Measurements from ENCODE around the gene PCAT7. TPM values are rescaled to one million over a fixed set of nuclear protein-coding genes. Genes with fewer than 3 reads are reported as not detected.
"Not testable (repeated sequence)": the region's sequence is repeated elsewhere in the genome, so short reads cannot be mapped to it uniquely, and the experiment has no call there.

The PCAT7 gene
- total and polyA plus RNA-seq, 9 donors, result 0.04 to 0.05 TPM; not detected in 7

GRCh38 chr9:94557376-94557775 lies 2.5 kb downstream of the PCAT7 start:
- no peak for DNase-seq
- H3K27me3 ChIP-seq, result no peaks in the 10 kb centered on the region
- no peak overlapping the region for H3K4me3 ChIP-seq
- WGBS, 3 donors, result 86 to 88% (median 87%) methylated on average over 4 of the region's 4 CpGs
- no peak overlapping the region for H3K27ac ChIP-seq
- no peaks in the 10 kb centered on the region for H3K36me3 ChIP-seq
- H3K9me3 ChIP-seq, result no peaks in the 10 kb centered on the region
- H3K4me1 ChIP-seq (ENCODE audit: insufficient read depth), result no peaks in the 10 kb centered on the region
- TF ChIP-seq POLR2A (IDR thresholded peaks at IDR 0.05) (no peak), CTCF (IDR thresholded peaks at IDR 0.05) (no peak), EP300 (IDR thresholded peaks at IDR 0.05) (no peak)
- intact Hi-C loops (cut with DNase I), result no loop called here

- Histone ChIP-seq H3K4me3 (no peak overlapping the region), H3K4me1 (ENCODE audit: insufficient read depth) (no peaks in the 10 kb centered on the region), H3K36me3 (no peaks in the 10 kb centered on the region), H3K27ac (no peak overlapping the region), H3K27me3 (no peaks in the 10 kb centered on the region), H3K9me3 (no peaks in the 10 kb centered on the region)
- TF ChIP-seq EP300 (IDR thresholded peaks at IDR 0.05) (no peak), POLR2A (IDR thresholded peaks at IDR 0.05) (no peak)
- no peak for DNase-seq
- WGBS, 3 donors, result 89 to 96% (median 92%) methylated on average over 6 of the region's 6 CpGs
- intact Hi-C loops (cut with DNase I), result no loop called here
Measured at GRCh38 chr9:94560237-94560636, 5.4 kb downstream of the PCAT7 start.

GRCh38 chr9:94563548-94563947 lies 8.7 kb downstream of the PCAT7 start:
- no peak for TF ChIP-seq CTCF (IDR thresholded peaks at IDR 0.05)
- no peak for TF ChIP-seq POLR2A (IDR thresholded peaks at IDR 0.05)
- TF ChIP-seq EP300 (IDR thresholded peaks at IDR 0.05), result no peak
- H3K9me3 ChIP-seq, result no peaks in the 10 kb centered on the region
- H3K4me1 ChIP-seq (ENCODE audit: insufficient read depth), result no peaks in the 10 kb centered on the region

GRCh38 chr9:94564279-94564678 lies 9.4 kb downstream of the PCAT7 start:
- H3K27me3 ChIP-seq; H3K9me3 ChIP-seq; DNase-seq; H3K4me3 ChIP-seq; intact Hi-C loops (cut with DNase I); H3K36me3 ChIP-seq; H3K27ac ChIP-seq; H3K4me1 ChIP-seq (ENCODE audit: insufficient read depth): not testable (repeated sequence)
- 65 to 69% (median 68%) methylated on average over 3 of the region's 3 CpGs for WGBS, 3 donors

More at GRCh38 chr9:94563548-94563947, 8.7 kb downstream of the PCAT7 start:
- WGBS, 3 donors, result 64 to 88% (median 70%) methylated on average over 2 of the region's 2 CpGs
- Histone ChIP-seq H3K4me3 (no peak overlapping the region), H3K36me3 (no peaks in the 10 kb centered on the region), H3K27me3 (no peaks in the 10 kb centered on the region), H3K27ac (no peak overlapping the region)
- DNase-seq, result no peak
- intact Hi-C loops (cut with DNase I), result no loop called here

GRCh38 chr9:94566550-94566949 lies 11.7 kb downstream of the PCAT7 start:
- intact Hi-C loops (cut with DNase I), result no loop called here
- Histone ChIP-seq H3K27ac (no peak overlapping the region), H3K4me1 (ENCODE audit: insufficient read depth) (no peaks in the 10 kb centered on the region), H3K27me3 (no peaks in the 10 kb centered on the region), H3K4me3 (no peak overlapping the region), H3K9me3 (no peaks in the 10 kb centered on the region), H3K36me3 (no peaks in the 10 kb centered on the region)
- TF ChIP-seq CTCF (IDR thresholded peaks at IDR 0.05), result no peak
- TF ChIP-seq EP300 (IDR thresholded peaks at IDR 0.05), result no peak
- TF ChIP-seq POLR2A (IDR thresholded peaks at IDR 0.05), result no peak
- DNase-seq, result no peak

GRCh38 chr9:94567271-94567670 lies 12.4 kb downstream of the PCAT7 start:
- TF ChIP-seq EP300 (IDR thresholded peaks at IDR 0.05) (no peak), POLR2A (IDR thresholded peaks at IDR 0.05) (no peak), CTCF (IDR thresholded peaks at IDR 0.05) (no peak)
- Histone ChIP-seq H3K27ac (no peak overlapping the region), H3K27me3 (no peaks in the 10 kb centered on the region), H3K4me3 (no peak overlapping the region), H3K36me3 (no peaks in the 10 kb centered on the region), H3K9me3 (no peaks in the 10 kb centered on the region), H3K4me1 (ENCODE audit: insufficient read depth) (no peaks in the 10 kb centered on the region)
- 88 to 91% (median 88%) methylated on average over 2 of the region's 2 CpGs for WGBS, 3 donors
- intact Hi-C loops (cut with DNase I), result no loop called here
- DNase-seq, result no peak

Measured in ovary (tissue), 9 donors.